Neural cell (in vitro differentiated cells): ENCODE measurements around the gene CRMP1. TPM values are rescaled to one million over a fixed set of nuclear protein-coding genes. Genes with fewer than 3 reads are reported as not detected.

Source experiments
- H2AFZ ChIP-seq: fragments of 200-600, 300-800 bp; sonication (generic), shearing (Covaris generic); 2 replicates; pipeline ENCODE4 v1.6.0; 2014; ENCODE audit warnings: low read depth, mild to moderate bottlenecking, antibody characterized with exemption, low read length, moderate library complexity
- H3F3A ChIP-seq: fragments of 200-600 bp; shearing (Covaris generic); 2 replicates; pipeline ENCODE4 v1.6.1; 2016; ENCODE audit warnings: mild to moderate bottlenecking, moderate library complexity, mixed read lengths, antibody characterized with exemption, low read length; ENCODE audit not compliant: insufficient read depth, poor library complexity, severe bottlenecking
- H3K27ac ChIP-seq: fragments of 200-600, 300-800 bp; sonication (generic), shearing (Covaris generic); 2 replicates; pipeline ENCODE4 v1.5.1; 2014; ENCODE audit warnings: mild to moderate bottlenecking, low read length, moderate library complexity
- H3K27me3 ChIP-seq: fragments of 300-800, 200-600 bp; sonication (generic), shearing (Covaris generic); 2 replicates; pipeline ENCODE4 v1.6.0; 2014; ENCODE audit warnings: mild to moderate bottlenecking, low read depth, low read length, moderate library complexity; ENCODE audit not compliant: insufficient read depth
- H3K36me3 ChIP-seq: fragments of 300-800, 200-600 bp; sonication (generic), shearing (Covaris generic); 2 replicates; pipeline ENCODE4 v1.5.1; 2014; ENCODE audit warnings: mild to moderate bottlenecking, antibody characterized with exemption, low read length, moderate library complexity; ENCODE audit not compliant: insufficient read depth
- H3K4me2 ChIP-seq: fragments of 300-800, 200-600 bp; sonication (generic), shearing (Covaris generic); 2 replicates; pipeline ENCODE4 v1.6.0; 2014; ENCODE audit warnings: mild to moderate bottlenecking, low read length
- H3K4me3 ChIP-seq: fragments of 300-800, 200-600 bp; sonication (generic), shearing (Covaris generic); 2 replicates; pipeline ENCODE4 v1.5.1; 2014; ENCODE audit warnings: mild to moderate bottlenecking, low read length, moderate library complexity
- H3K79me2 ChIP-seq: fragments of 200-600 bp; shearing (Covaris generic); replicated peaks from 2 replicates; pipeline ENCODE4 v1.6.0; 2014; ENCODE audit warnings: mild to moderate bottlenecking, low read length, moderate library complexity; ENCODE audit not compliant: insufficient read depth
- H3K9ac ChIP-seq: fragments of 300-800, 200-600 bp; sonication (generic), shearing (Covaris generic); 2 replicates; pipeline ENCODE4 v1.6.1; 2016; ENCODE audit warnings: mild to moderate bottlenecking, low read length, mixed read lengths
- H3K9me2 ChIP-seq: fragments of 200-600 bp; shearing (Covaris generic); 2 replicates; pipeline ENCODE4 v1.6.1; 2016; ENCODE audit warnings: mild to moderate bottlenecking, low read length, mixed read lengths; ENCODE audit not compliant: insufficient read depth
- H3K9me3 ChIP-seq: fragments of 200-600, 300-800 bp; sonication (generic), shearing (Covaris generic); 2 replicates; pipeline ENCODE4 v1.6.1; 2016; ENCODE audit warnings: mild to moderate bottlenecking, mixed run types, low read length, moderate library complexity, mixed read lengths
- H4K20me1 ChIP-seq: fragments of 200-600 bp; shearing (Covaris generic); 2 replicates; pipeline ENCODE4 v1.6.1; 2016; ENCODE audit warnings: mild to moderate bottlenecking, mixed run types; ENCODE audit not compliant: insufficient read depth
- EP300 ChIP-seq: fragments of 450-650 bp; conservative IDR thresholded peaks from 2 replicates; pipeline ENCODE4 v1.6.1; 2014; ENCODE audit warnings: antibody characterized with exemption, mild to moderate bottlenecking, moderate library complexity; ENCODE audit not compliant: poor library complexity, severe bottlenecking
- EZH2 ChIP-seq: fragments of 200-600, 300-800 bp; shearing (Covaris generic), sonication (generic); IDR thresholded peaks from 2 replicates; pipeline ENCODE4 v1.6.1; 2014; ENCODE audit warnings: antibody characterized with exemption, low read length, borderline replicate concordance, mild to moderate bottlenecking; ENCODE audit not compliant: insufficient read depth, poor library complexity, severe bottlenecking
- MXI1 ChIP-seq: fragments of 450-650 bp; conservative IDR thresholded peaks from 2 replicates; pipeline ENCODE4 v1.6.1; 2014; ENCODE audit warnings: antibody characterized with exemption, mild to moderate bottlenecking; ENCODE audit not compliant: poor library complexity, severe bottlenecking
- POLR2AphosphoS5 ChIP-seq: IDR thresholded peaks from 2 replicates; pipeline ENCODE4 v1.6.1; 2012
- RAD21 ChIP-seq: fragments of 450-650 bp; conservative IDR thresholded peaks from 2 replicates; pipeline ENCODE4 v1.6.1; 2014; ENCODE audit warnings: antibody characterized with exemption, mild to moderate bottlenecking, moderate library complexity
- SMC3 ChIP-seq: fragments of 450-650 bp; conservative IDR thresholded peaks from 2 replicates; pipeline ENCODE4 v1.6.1; 2014; ENCODE audit warnings: antibody characterized with exemption, mild to moderate bottlenecking, moderate library complexity; ENCODE audit not compliant: poor library complexity
- TAF1 ChIP-seq: IDR thresholded peaks from 2 replicates; pipeline ENCODE4 v1.6.1; 2012; ENCODE audit warnings: low read depth
- polyA plus RNA-seq: library from polyadenylated mRNA; depleted of rRNA; stranded (reverse); fragments of >200 nt; gene quantifications from 2 replicates; pipeline ENCODE4 v1.2.3, GENCODE V29; 2014
- TF ChIP-seq, protein P1 (sequence below): IDR thresholded peaks from 2 replicates; pipeline ENCODE4 v1.6.1; 2012; ENCODE audit warnings: borderline replicate concordance
- TF ChIP-seq, protein P2 (sequence below): fragments of 450-650 bp; IDR thresholded peaks from 2 replicates; pipeline ENCODE4 v1.5.1; 2014; ENCODE audit warnings: antibody characterized with exemption, mild to moderate bottlenecking, moderate library complexity; ENCODE audit not compliant: poor library complexity, severe bottlenecking

The CRMP1 gene
- polyA plus RNA-seq, 1 donor from 2014 or later = 642 TPM

DNA sequence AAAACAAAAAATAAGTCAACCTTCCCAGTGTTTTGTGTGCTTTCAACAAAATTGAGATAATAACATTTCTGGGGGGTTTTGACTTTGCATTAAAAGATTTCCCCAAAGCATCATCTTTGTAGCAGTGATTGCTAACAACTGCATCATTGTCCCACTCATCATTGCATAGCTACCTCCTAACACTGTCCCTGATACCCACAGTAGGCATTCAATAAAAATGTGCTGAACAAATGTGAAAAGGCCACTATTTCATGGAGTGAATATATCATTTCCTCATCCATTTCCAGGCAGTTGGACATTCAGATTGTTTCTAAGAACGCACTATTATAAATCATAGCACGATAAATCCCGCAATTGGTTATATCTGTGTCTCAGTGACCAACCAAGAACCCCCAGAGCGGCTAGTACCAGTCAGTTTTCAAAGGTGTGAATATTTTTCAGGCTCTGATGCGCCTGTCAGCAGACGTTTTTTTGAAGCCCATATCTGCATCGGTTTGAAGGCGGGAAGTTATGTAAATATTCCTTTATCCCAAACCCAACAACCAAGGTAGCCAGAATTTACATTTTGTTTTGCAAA is 36.0 kb upstream of the CRMP1 start:
- Histone ChIP-seq H3K9ac (no peak overlapping the region), H3F3A (no peaks in the 10 kb centered on the region), H3K9me3 (no peaks in the 10 kb centered on the region), H3K4me2 (no peak overlapping the region), H3K36me3 (no peaks in the 10 kb centered on the region), H3K79me2 (no peaks in the 10 kb centered on the region), H3K27ac (no peak overlapping the region), H4K20me1 (no peaks in the 10 kb centered on the region), H2AFZ (no peak overlapping the region), H3K4me3 (no peak overlapping the region), H3K27me3 (peaks cover 2% of the 10 kb centered on the region), H3K9me2 (no peaks in the 10 kb centered on the region)
- TF ChIP-seq, protein P1, sequence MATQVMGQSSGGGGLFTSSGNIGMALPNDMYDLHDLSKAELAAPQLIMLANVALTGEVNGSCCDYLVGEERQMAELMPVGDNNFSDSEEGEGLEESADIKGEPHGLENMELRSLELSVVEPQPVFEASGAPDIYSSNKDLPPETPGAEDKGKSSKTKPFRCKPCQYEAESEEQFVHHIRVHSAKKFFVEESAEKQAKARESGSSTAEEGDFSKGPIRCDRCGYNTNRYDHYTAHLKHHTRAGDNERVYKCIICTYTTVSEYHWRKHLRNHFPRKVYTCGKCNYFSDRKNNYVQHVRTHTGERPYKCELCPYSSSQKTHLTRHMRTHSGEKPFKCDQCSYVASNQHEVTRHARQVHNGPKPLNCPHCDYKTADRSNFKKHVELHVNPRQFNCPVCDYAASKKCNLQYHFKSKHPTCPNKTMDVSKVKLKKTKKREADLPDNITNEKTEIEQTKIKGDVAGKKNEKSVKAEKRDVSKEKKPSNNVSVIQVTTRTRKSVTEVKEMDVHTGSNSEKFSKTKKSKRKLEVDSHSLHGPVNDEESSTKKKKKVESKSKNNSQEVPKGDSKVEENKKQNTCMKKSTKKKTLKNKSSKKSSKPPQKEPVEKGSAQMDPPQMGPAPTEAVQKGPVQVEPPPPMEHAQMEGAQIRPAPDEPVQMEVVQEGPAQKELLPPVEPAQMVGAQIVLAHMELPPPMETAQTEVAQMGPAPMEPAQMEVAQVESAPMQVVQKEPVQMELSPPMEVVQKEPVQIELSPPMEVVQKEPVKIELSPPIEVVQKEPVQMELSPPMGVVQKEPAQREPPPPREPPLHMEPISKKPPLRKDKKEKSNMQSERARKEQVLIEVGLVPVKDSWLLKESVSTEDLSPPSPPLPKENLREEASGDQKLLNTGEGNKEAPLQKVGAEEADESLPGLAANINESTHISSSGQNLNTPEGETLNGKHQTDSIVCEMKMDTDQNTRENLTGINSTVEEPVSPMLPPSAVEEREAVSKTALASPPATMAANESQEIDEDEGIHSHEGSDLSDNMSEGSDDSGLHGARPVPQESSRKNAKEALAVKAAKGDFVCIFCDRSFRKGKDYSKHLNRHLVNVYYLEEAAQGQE = no peak
- TF ChIP-seq POLR2AphosphoS5 (no peak), SMC3 (no peak), MXI1 (no peak), RAD21 (no peak), TAF1 (no peak), EZH2 (no peak), EP300 (no peak)
- TF ChIP-seq, protein P2, sequence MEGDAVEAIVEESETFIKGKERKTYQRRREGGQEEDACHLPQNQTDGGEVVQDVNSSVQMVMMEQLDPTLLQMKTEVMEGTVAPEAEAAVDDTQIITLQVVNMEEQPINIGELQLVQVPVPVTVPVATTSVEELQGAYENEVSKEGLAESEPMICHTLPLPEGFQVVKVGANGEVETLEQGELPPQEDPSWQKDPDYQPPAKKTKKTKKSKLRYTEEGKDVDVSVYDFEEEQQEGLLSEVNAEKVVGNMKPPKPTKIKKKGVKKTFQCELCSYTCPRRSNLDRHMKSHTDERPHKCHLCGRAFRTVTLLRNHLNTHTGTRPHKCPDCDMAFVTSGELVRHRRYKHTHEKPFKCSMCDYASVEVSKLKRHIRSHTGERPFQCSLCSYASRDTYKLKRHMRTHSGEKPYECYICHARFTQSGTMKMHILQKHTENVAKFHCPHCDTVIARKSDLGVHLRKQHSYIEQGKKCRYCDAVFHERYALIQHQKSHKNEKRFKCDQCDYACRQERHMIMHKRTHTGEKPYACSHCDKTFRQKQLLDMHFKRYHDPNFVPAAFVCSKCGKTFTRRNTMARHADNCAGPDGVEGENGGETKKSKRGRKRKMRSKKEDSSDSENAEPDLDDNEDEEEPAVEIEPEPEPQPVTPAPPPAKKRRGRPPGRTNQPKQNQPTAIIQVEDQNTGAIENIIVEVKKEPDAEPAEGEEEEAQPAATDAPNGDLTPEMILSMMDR = no peak

DNA sequence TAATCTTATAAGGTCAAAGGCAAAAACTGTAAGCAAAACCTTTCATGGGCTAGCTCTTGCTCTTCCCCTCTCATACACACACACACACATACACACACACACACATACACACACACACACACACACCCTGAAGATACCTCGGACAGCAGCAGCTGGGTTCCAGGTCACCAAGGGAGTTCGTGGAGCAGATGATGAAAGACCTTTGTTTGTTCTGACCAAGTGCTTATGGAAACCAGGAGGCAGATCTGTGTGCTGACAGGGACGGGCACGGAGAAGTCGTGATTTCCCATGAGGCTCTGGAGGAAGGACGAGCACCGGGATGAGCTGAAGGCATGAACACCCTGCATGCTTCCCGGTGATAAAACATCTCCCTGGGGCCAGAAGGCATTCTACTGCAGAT is 35.4 kb upstream of the CRMP1 start:
- TF ChIP-seq SMC3 (no peak), EP300 (no peak), MXI1 (no peak), EZH2 (no peak), RAD21 (no peak), POLR2AphosphoS5 (no peak), TAF1 (no peak)
- TF ChIP-seq, protein P1 = no peak
- TF ChIP-seq, protein P2 = no peak

More for the DNA sequence above, 35.4 kb upstream of the CRMP1 start:
- H3K27ac ChIP-seq = no peak overlapping the region
- no peaks in the 10 kb centered on the region for H3K36me3 ChIP-seq
- H2AFZ ChIP-seq = no peak overlapping the region
- no peak overlapping the region for H3K9ac ChIP-seq
- H3K9me2 ChIP-seq = no peaks in the 10 kb centered on the region
- no peak overlapping the region for H3K4me3 ChIP-seq
- no peak overlapping the region for H3K4me2 ChIP-seq
- no peaks in the 10 kb centered on the region for H3F3A ChIP-seq
- H3K79me2 ChIP-seq = no peaks in the 10 kb centered on the region
- H4K20me1 ChIP-seq = no peaks in the 10 kb centered on the region
- H3K9me3 ChIP-seq = no peaks in the 10 kb centered on the region
- peaks cover 2% of the 10 kb centered on the region for H3K27me3 ChIP-seq
